GM12878 (cell line): Measurements from ENCODE around the gene NOL11. TPM values are rescaled to one million over a fixed set of nuclear protein-coding genes. Genes with fewer than 3 reads are reported as not detected.

ENCODE experiments used
- polyA plus RNA-seq, 11 experiments: library from polyadenylated mRNA; depleted of rRNA in 4 of 11; unstranded in 6 of 11; stranded (reverse) in 5 of 11; fragments of >200 nt; fragmentation: Nextera tagmentation in 4 of 11; fragmentation: Illumina TruSeq in 1 of 11; extraction: Ambion mirVana in 4 of 11; extraction: Trizol in 1 of 11; gene quantifications; 1 replicate in 1 of 11; 2 replicates in 10 of 11; pipeline versions ENCODE4 v1.2.1 to v1.2.3, GENCODE V29; 2011 to 2016; ENCODE audit warnings: inconsistent platforms in 2 of 11, missing spikeins in 2 of 11, low read depth in 1 of 11
- small RNA-seq: library from RNA; depleted of rRNA; stranded (forward); fragments of <200 nt; gene quantifications from one replicate; pipeline ENCODE3, GENCODE V24; 2014
- total RNA-seq, 4 experiments: library from RNA; depleted of rRNA in 3 of 4; stranded (reverse); fragments of >200 nt in 3 of 4; fragmentation: Illumina TruSeq in 1 of 4; extraction: Trizol in 1 of 4; gene quantifications; 2 replicates each; pipeline versions ENCODE4 v1.2.1 to v1.2.3, GENCODE V29; 2013 to 2021

The NOL11 gene
- total and polyA plus RNA-seq, 10 of the 15 experiments (the other 5 are each of a cell fraction or from before 2014, with no cell fraction given), result 54.8 to 130 (median 94.6) TPM

Small RNA genes within 50 kb of the gene (small RNA-seq; reads per million reads assigned to genes)
- gene SNORA38B, result 1.1 reads per million, percentile 36 among the genes with 10 or more reads in this experiment

Other genes with a start within 250 kb of the NOL11 start
- gene BPTF, start 107.6 kb downstream of the NOL11 start, total RNA-seq (2014; rRNA removed), result 47.9 and 49.9 TPM in 2 replicates
- gene BPTF, start 107.6 kb downstream of the NOL11 start, total RNA-seq (2014; rRNA removed; fragmentation: Illumina TruSeq; extraction: Trizol), result 62.3 and 67.1 TPM in 2 replicates
- 69.1 and 75.6 TPM in 2 replicates for gene BPTF, start 107.6 kb downstream of the NOL11 start, total RNA-seq (2021)
- gene BPTF, start 107.6 kb downstream of the NOL11 start, polyA plus RNA-seq (2011; rRNA removed), result 63.2 and 78.3 TPM in 2 replicates
- gene BPTF, start 107.6 kb downstream of the NOL11 start, polyA plus RNA-seq (2014; fragmentation: Illumina TruSeq; extraction: Trizol), result 72.6 and 74.0 TPM in 2 replicates
- gene BPTF, start 107.6 kb downstream of the NOL11 start, polyA plus RNA-seq (2014; fragmentation: Nextera tagmentation; extraction: Ambion mirVana), result 10 to 100 TPM; 32.9 to 39.7 TPM
- gene BPTF, start 107.6 kb downstream of the NOL11 start, polyA plus RNA-seq (2014; rRNA removed), result 38.2 and 43.5 TPM in 2 replicates
- 10 to 100 TPM; 19.4 to 22.9 TPM for gene BPTF, start 107.6 kb downstream of the NOL11 start, polyA plus RNA-seq (2016; fragmentation: Nextera tagmentation; extraction: Ambion mirVana)